ACHN (cell line): ENCODE measurements around the gene ANKDD1B.

Experiments
- DNase-seq: peaks from one replicate; pipeline ENCODE4 v3.0.0-alpha.2; 2015
- in situ Hi-C: cut with HindIII; loops from 2 replicates; pipeline ENCODE4 v1.10.0; 2017; ENCODE audit warnings: low sequenced_read_pairs, low pct_ligation_motif_present, low pct_unique_long_range_greater_than_20kb

ANKDD1B gene

DNA sequence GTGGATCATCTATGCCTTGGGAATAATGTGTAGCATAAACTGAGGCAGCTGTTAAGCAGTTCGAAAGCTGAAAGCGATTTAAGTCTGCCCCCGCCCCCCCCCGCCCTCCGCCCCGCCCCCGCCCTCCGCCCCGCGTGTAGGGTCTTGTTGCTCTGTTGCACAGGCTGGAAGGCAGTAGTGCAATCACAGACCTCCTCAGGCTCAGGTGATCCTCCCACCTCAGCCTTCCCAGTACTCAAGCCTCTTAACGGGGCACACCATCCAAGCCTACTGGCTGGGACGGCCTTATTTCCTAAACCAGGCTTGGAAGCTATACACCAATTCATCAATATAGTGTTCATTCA lies 945 bp downstream of the ANKDD1B start:
- no peak for DNase-seq

DNA sequence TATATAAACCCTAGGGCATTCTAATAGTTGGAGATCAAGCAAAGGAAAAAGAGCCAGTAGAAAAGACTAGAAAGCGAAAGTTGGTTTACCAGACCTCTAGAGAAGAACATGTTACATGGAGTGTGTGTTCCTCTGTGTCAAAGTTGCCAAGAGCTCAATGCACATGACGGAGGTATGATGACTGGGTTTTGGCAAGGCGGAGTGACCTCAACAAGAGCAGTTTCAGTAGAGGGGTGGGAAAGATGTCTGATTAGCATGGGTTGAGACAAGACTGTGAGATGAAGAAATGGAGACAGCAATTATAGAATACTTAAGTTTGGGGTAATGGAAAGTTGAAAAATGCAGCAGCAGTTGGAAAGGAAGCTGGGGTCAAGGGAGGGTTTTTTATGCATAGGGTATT lies 1.6 kb downstream of the ANKDD1B start:
- in situ Hi-C loops, result no loop called here
- DNase-seq, result no peak

More for the DNA sequence above, 945 bp downstream of the ANKDD1B start:
- in situ Hi-C loops, result no loop called here

GRCh38 chr5:75614176-75614575 lies 2.9 kb downstream of the ANKDD1B start:
- in situ Hi-C loops, result no loop called here
- no peak for DNase-seq

DNA sequence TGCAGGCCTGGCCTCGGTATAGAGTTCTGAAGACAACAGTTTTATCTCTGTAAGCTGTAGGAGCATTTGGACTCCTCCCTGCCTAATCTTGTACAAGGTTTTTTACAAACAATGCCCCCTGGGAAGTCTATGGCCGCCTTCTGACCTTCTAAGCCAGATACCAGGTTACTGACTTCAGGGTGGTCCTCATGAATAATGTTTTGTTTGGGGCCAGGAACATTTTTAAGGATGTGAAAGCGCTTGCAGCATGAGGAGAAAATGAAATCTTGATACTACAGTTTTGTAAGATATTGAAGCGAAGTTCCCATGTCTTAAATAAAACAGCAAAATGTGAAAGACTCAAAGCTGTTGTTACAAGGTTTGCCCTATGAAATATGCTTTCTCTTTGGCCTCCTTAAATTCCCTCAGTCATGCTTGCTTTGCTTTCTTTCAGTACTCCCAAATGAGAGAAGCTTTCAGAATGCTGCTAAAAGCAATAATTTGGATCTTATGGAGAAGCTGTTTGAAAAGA lies 5.2 kb downstream of the ANKDD1B start:
- DNase-seq, result no peak
- in situ Hi-C loops, result no loop called here

- in situ Hi-C loops, result no loop called here
- no peak for DNase-seq
These were observed 5.8 kb downstream of the ANKDD1B start for GRCh38 chr5:75616971-75617621.

GRCh38 chr5:75617736-75618352 lies 6.6 kb downstream of the ANKDD1B start:
- in situ Hi-C loops, result no loop called here
- DNase-seq, result no peak

- DNase-seq, result no peak
- in situ Hi-C loops, result no loop called here
These were observed 9.1 kb downstream of the ANKDD1B start for GRCh38 chr5:75620184-75620959.

GRCh38 chr5:75622564-75622963 lies 11.3 kb downstream of the ANKDD1B start:
- no peak for DNase-seq
- in situ Hi-C loops, result no loop called here

DNA sequence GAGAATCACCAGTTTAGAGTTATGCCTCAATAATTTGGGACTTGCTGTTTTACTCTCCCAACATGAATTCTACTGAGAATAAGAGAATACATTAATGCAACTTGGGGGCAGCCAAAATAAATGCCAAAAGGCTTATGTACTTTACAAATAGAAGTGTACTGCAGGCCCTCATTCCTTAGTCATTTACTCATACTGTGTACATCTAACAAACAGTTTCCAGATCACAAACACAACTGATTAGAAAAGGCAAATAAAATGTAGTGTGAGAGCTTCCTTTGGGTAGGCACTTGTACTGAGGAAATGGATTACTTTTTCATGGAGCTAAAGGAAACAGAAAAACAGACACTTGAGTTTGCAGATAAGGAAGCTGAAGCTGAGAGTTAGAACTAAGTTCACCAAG lies 12.6 kb downstream of the ANKDD1B start:
- DNase-seq, result no peak
- in situ Hi-C loops, result no loop called here

- in situ Hi-C loops, result no loop called here
- no peak for DNase-seq
These were observed 15.7 kb downstream of the ANKDD1B start for GRCh38 chr5:75626959-75627358.

DNA sequence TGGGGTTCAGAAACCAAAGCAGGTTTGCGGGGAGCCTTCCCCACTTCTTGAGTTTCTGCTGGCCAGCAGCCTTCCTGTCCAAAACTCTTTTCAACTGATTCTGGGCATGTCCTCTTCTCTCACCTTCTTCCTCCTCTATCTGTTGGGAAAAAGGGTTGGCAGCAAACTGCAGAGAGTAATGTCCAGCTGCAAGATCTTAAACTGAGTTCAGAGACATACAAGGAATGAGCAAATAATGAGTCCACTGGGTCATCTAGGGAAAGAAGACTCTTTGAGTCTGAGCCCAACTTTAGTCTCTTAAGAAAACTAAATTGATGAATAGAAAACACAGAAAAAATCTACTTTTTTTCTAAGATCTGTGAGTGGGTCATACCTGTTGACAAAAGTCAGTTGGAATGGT lies 16.5 kb downstream of the ANKDD1B start:
- no peak for DNase-seq
- in situ Hi-C loops, result no loop called here

GRCh38 chr5:75630875-75631274 lies 19.6 kb downstream of the ANKDD1B start:
- in situ Hi-C loops, result no loop called here
- no peak for DNase-seq

- no peak for DNase-seq
- in situ Hi-C loops, result no loop called here
These were observed 21.1 kb downstream of the ANKDD1B start for GRCh38 chr5:75632321-75632720.

DNA sequence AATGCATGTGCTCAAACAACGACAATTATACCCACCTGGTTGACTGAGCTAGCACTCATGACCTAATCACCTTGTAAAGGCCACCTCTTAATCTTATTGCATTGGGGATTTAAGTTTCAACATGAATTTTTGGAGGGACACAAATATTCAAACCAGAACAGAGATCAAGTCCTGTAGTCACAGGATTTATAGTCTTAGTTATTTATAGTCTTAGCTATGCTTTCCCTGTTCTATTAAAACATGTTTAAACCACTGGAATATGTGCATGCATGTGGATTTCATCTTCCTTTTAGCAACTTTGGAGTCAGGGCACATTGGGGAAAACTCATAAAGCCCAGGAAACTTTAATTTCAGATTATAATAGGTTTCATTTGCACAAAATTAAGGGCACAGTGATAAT lies 26.7 kb downstream of the ANKDD1B start:
- DNase-seq, result no peak
- in situ Hi-C loops, result no loop called here

DNA sequence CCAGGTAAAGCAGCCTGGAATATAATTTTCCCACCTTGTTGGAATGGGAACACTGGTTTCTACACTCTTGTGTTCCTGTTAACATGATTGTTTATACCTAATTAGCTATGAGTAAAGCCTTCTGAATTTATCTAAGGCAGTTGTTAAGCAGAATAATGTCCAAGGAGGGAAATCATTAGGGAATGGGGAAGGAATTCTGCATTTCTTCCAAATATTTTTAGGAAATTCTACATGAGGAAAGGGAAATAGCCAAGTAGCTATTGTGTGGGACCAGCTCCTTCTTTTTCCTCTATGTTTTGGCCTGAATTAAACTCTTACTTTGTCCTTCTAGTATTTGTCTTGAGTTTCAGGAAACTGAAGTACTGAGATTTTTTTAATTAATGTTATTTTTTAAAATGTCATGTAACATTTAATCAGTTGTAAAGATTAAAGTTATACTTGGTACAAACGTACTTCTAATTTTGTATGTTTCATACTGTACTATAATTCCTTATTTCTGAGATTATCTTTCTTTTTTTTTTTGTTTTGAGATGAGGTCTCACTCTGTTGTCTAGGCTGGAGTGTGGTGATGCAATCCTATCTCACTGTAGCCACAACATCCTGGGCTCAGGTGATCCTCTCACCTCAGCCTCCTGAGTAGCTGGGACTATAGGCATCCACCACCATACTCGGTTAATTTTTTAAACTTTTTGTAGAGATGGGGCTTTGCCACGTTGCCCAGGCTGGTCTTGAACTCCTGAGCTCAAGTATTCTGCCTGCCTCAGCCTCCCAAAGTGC lies 28.5 kb downstream of the ANKDD1B start:
- in situ Hi-C loops, result no loop called here
- DNase-seq, result no peak

- in situ Hi-C loops, result no loop called here
- DNase-seq, result peak; percentile 70
These were observed 29.1 kb downstream of the ANKDD1B start for GRCh38 chr5:75640395-75640794.

DNA sequence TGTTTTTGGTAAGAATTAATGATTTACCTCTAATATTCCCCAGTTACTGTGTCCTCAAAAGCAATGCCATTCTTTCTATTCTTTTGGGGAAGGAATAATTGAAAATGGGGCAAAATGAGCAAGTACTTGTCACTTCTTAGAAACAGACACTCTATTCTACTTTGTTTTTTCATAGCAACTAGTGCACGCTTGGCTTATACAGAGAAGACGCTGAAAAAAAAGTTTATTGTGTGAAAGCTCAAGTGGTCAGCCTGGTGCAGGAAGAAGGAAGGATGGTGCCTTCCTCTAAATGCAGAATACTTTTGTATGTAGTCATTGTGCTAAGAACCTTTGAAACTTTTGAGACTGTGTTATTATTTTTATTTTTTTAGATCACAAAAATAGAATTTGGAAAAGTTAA lies 29.6 kb downstream of the ANKDD1B start:
- in situ Hi-C loops, result no loop called here
- no peak for DNase-seq

DNA sequence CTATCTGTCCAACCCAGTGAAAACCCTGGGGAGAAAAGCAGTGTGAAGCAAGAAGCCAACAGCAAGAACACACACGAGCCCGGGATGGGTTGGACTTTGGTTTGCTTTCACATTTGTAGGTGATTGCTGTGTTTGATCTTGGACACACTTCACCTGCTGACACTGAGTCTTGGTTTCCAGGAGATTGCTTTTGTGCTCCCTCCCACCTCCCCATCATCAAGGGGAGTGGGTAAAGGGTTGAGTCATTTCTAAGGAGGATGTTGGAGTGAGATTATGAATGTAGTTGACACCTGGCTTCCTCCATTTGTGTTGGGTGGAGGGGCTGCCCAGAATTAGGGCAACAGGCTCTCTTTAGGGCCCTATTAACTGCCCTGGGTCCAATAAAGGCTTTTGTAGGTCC lies 37.5 kb downstream of the ANKDD1B start:
- DNase-seq, result no peak
- in situ Hi-C loops, result no loop called here

DNA sequence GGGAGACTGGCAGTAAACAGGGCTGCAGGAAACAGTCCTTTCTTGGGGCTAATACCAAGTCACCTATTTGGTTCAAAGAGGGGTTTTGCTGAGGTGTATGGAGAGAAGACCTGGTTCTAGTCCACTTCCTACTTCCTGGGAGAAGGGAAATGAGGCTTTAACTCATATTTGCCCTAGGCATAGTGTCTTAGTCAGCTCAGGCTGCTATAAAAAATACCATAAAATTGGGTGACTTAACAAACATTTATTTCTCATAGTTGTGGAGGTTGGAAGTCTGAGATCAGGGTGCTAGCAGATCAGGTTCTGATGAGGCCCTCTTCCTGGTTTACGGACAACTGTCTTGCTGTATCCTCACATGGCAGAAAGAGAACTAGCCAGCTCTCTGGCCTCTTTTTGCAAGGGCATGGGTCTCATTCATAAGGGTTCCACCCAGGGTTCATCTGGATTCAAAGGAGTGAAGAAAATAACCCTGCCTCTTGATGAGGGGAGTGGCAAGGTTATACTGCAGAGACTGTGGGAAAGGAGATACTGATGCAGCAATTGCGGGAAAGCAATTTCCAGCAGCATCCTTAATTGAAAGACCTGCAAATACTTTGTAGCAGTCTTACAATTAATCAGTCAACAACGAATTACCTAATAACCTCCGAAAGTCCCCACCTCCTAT lies 40.5 kb downstream of the ANKDD1B start:
- in situ Hi-C loops, result no loop called here
- DNase-seq, result no peak
